ENCODE results near the gene RASD1.

The RASD1 gene

GRCh38 chr17:17532991-17533390 lies 36.8 kb upstream of the RASD1 start:
- TF ChIP-seq TAF1 (IDR thresholded peaks at IDR 0.05; ENCODE audit: borderline replicate concordance, insufficient read depth, low read length) (no peak), REST (IDR thresholded peaks at IDR 0.05; ENCODE audit: insufficient read depth in 1 of 2, low read depth in 2 of 2, low read length in 2 of 2) (no peak), POLR2AphosphoS5 (IDR thresholded peaks at IDR 0.05; ENCODE audit: low read depth, low read length) (no peak), SIN3A (IDR thresholded peaks at IDR 0.05; ENCODE audit: borderline replicate concordance, insufficient read depth, low read length) (no peak), FOXP2 (optimal IDR thresholded peaks at IDR 0.05; ENCODE audit: borderline replicate concordance, extremely low read depth, extremely low read length, insufficient read depth) (no peak)

- TF ChIP-seq REST (IDR thresholded peaks at IDR 0.05; ENCODE audit: insufficient read depth in 1 of 2, low read depth in 2 of 2, low read length in 2 of 2) (no peak), TAF1 (IDR thresholded peaks at IDR 0.05; ENCODE audit: borderline replicate concordance, insufficient read depth, low read length) (no peak), FOXP2 (optimal IDR thresholded peaks at IDR 0.05; ENCODE audit: borderline replicate concordance, extremely low read depth, extremely low read length, insufficient read depth) (no peak), SIN3A (IDR thresholded peaks at IDR 0.05; ENCODE audit: borderline replicate concordance, insufficient read depth, low read length) (no peak)
Observed at GRCh38 chr17:17531156-17531555, 35.0 kb upstream of the RASD1 start.

GRCh38 chr17:17528696-17529652 lies 32.8 kb upstream of the RASD1 start:
- no peak for TF ChIP-seq FOXP2 (optimal IDR thresholded peaks at IDR 0.05; ENCODE audit: borderline replicate concordance, extremely low read depth, extremely low read length, insufficient read depth)
- no peak for TF ChIP-seq REST (IDR thresholded peaks at IDR 0.05; ENCODE audit: insufficient read depth in 1 of 2, low read depth in 2 of 2, low read length in 2 of 2)
- no peak for TF ChIP-seq POLR2AphosphoS5 (IDR thresholded peaks at IDR 0.05; ENCODE audit: low read depth, low read length)
- no peak for TF ChIP-seq TAF1 (IDR thresholded peaks at IDR 0.05; ENCODE audit: borderline replicate concordance, insufficient read depth, low read length)
- no peak for TF ChIP-seq SIN3A (IDR thresholded peaks at IDR 0.05; ENCODE audit: borderline replicate concordance, insufficient read depth, low read length)

- TF ChIP-seq POLR2AphosphoS5 (IDR thresholded peaks at IDR 0.05; ENCODE audit: low read depth, low read length) (no peak), FOXP2 (optimal IDR thresholded peaks at IDR 0.05; ENCODE audit: borderline replicate concordance, extremely low read depth, extremely low read length, insufficient read depth) (no peak), REST (IDR thresholded peaks at IDR 0.05; ENCODE audit: insufficient read depth in 1 of 2, low read depth in 2 of 2, low read length in 2 of 2) (no peak), TAF1 (IDR thresholded peaks at IDR 0.05; ENCODE audit: borderline replicate concordance, insufficient read depth, low read length) (no peak), SIN3A (IDR thresholded peaks at IDR 0.05; ENCODE audit: borderline replicate concordance, insufficient read depth, low read length) (no peak)
Observed at GRCh38 chr17:17527956-17528500, 31.8 kb upstream of the RASD1 start.
